IMR-90 (cell line): ENCODE data around the gene KHNYN. TPM values are rescaled to one million over a fixed set of nuclear protein-coding genes. Genes with fewer than 3 reads are reported as not detected.
A peak's percentile ranks its signal among the peaks of the same experiment; 100 is the strongest.

ENCODE experiments used
- ATAC-seq: fragments of 200-7000 bp; cut with Tn5 transposase; 2 replicates; pipeline ENCODE4 v1.9.1; 2020; ENCODE audit warnings: low read depth, mild to moderate bottlenecking, moderate library complexity
- BruUV-seq: library from RNA; stranded (reverse); fragments of 400-500 nt; replicated peaks from 2 replicates; lab custom pipeline; 2021; lab: Mats Ljungman, UMichigan
- CTCF ChIA-PET: fragments of 300-600 bp; formaldehyde crosslinking; extraction: SDS; loops from one replicate; lab custom pipeline; 2021; ENCODE audit warnings: antibody characterized with exemption; lab: Yijun Ruan, JAX
- POLR2A ChIA-PET: fragments of 300-600 bp; sonication (Branson Sonifier 250); formaldehyde crosslinking; loops from one replicate; lab custom pipeline; 2022; ENCODE audit warnings: antibody characterized with exemption; ENCODE audit not compliant: unreplicated experiment; lab: Charles Lee
- DNase-seq: peaks from one replicate; pipeline ENCODE4 v3.0.0; 2013
- H2AFZ ChIP-seq: replicated peaks from 2 replicates; pipeline ENCODE3; 2013; ENCODE audit warnings: low read length, mild to moderate bottlenecking; ENCODE audit not compliant: poor library complexity
- H2AK5ac ChIP-seq: 2 replicates; pipeline ENCODE4 v1.6.1; 2013; ENCODE audit warnings: low read depth, low read length, inconsistent platforms
- H2AK9ac ChIP-seq: replicated peaks from 2 replicates; pipeline ENCODE3; 2013; ENCODE audit warnings: mild to moderate bottlenecking, low read depth, low read length, moderate library complexity; ENCODE audit not compliant: poor library complexity
- H2BK120ac ChIP-seq: 2 replicates; pipeline ENCODE4 v1.6.1; 2013; ENCODE audit warnings: low read depth, low read length, inconsistent platforms
- H2BK15ac ChIP-seq: 3 replicates; pipeline ENCODE4 v1.6.1; 2013; ENCODE audit warnings: low read depth, low read length, inconsistent platforms
- H2BK20ac ChIP-seq: 2 replicates; pipeline ENCODE4 v1.6.1; 2013; ENCODE audit warnings: low read depth, mild to moderate bottlenecking, inconsistent platforms, low read length, moderate library complexity
- H2BK5ac ChIP-seq: 2 replicates; pipeline ENCODE4 v1.6.1; 2013; ENCODE audit warnings: mild to moderate bottlenecking, low read depth, low read length, inconsistent platforms; ENCODE audit not compliant: poor library complexity, severe bottlenecking
- H3K14ac ChIP-seq: replicated peaks from 2 replicates; pipeline ENCODE4 v1.6.1; 2013; ENCODE audit warnings: low read depth, low read length, inconsistent platforms
- H3K18ac ChIP-seq: 2 replicates; pipeline ENCODE4 v1.6.1; 2013; ENCODE audit warnings: low read depth, low read length, control low read depth
- H3K23ac ChIP-seq: 2 replicates; pipeline ENCODE4 v1.6.1; 2013; ENCODE audit warnings: low read depth, low read length, inconsistent platforms
- H3K27ac ChIP-seq: 2 replicates; pipeline ENCODE4 v1.5.1; 2013; ENCODE audit warnings: mild to moderate bottlenecking, control low read depth, low read length; ENCODE audit not compliant: insufficient read depth
- H3K27me3 ChIP-seq: 2 replicates; pipeline ENCODE4 v1.6.1; 2013; ENCODE audit warnings: low read length; ENCODE audit not compliant: control insufficient read depth, insufficient read depth
- H3K36me3 ChIP-seq: 2 replicates; pipeline ENCODE4 v1.6.1; 2013; ENCODE audit warnings: low read length, mixed read lengths; ENCODE audit not compliant: control insufficient read depth, insufficient read depth
- H3K4ac ChIP-seq: 2 replicates; pipeline ENCODE4 v1.6.1; 2013; ENCODE audit warnings: low read depth, low read length, inconsistent platforms
- H3K4me1 ChIP-seq: 2 replicates; pipeline ENCODE4 v1.6.1; 2013; ENCODE audit warnings: low read length, mixed read lengths; ENCODE audit not compliant: control insufficient read depth, insufficient read depth
- H3K4me2 ChIP-seq: 2 replicates; pipeline ENCODE4 v1.6.1; 2013; ENCODE audit warnings: low read depth, mild to moderate bottlenecking, control low read depth, low read length, moderate library complexity
- H3K4me3 ChIP-seq: 2 replicates; pipeline ENCODE4 v1.5.1; 2013; ENCODE audit warnings: low read depth, mild to moderate bottlenecking, control low read depth, low read length, moderate library complexity; ENCODE audit not compliant: insufficient read depth
- H3K56ac ChIP-seq: 2 replicates; pipeline ENCODE4 v1.6.1; 2013; ENCODE audit warnings: low read length, inconsistent platforms; ENCODE audit not compliant: insufficient read depth; ENCODE audit errors: extremely low read depth
- H3K79me1 ChIP-seq, 2 experiments: 2 replicates each; pipeline ENCODE4 v1.6.1; 2013; ENCODE audit warnings: low read length in 2 of 2, inconsistent platforms in 1 of 2, low read depth in 1 of 2
- H3K9ac ChIP-seq: 2 replicates; pipeline ENCODE4 v1.6.1; 2013; ENCODE audit warnings: low read depth, low read length, control low read depth
- H3K9me1 ChIP-seq: 2 replicates; pipeline ENCODE4 v1.6.1; 2013; ENCODE audit warnings: low read length, inconsistent platforms; ENCODE audit not compliant: insufficient read depth
- H3K9me3 ChIP-seq: 2 replicates; pipeline ENCODE4 v1.6.1; 2013; ENCODE audit warnings: low read length; ENCODE audit not compliant: control insufficient read depth, insufficient read depth
- H4K20me1 ChIP-seq: 2 replicates; pipeline ENCODE4 v1.6.1; 2013; ENCODE audit warnings: low read length, inconsistent platforms; ENCODE audit not compliant: insufficient read depth
- H4K5ac ChIP-seq: 2 replicates; pipeline ENCODE4 v1.6.1; 2013; ENCODE audit warnings: mild to moderate bottlenecking, low read depth, low read length, control low read depth
- H4K8ac ChIP-seq, 2 experiments: 2 replicates each; pipeline ENCODE4 v1.6.1; 2013; ENCODE audit warnings: low read depth in 2 of 2, low read length in 2 of 2, control low read depth in 1 of 2, inconsistent platforms in 1 of 2
- H4K91ac ChIP-seq: 2 replicates; pipeline ENCODE4 v1.6.1; 2013; ENCODE audit warnings: low read depth, low read length, inconsistent platforms; ENCODE audit not compliant: insufficient read depth
- FOS ChIP-seq: fragments of 150-350 bp; IDR thresholded peaks from 2 replicates; pipeline ENCODE4 v1.6.1; 2016; ENCODE audit warnings: low read depth, low read length
- NFE2L2 ChIP-seq: fragments of 150-350 bp; IDR thresholded peaks from 2 replicates; pipeline ENCODE4 v1.6.1; 2016; ENCODE audit warnings: low read depth, mild to moderate bottlenecking, low read length
- POLR2A ChIP-seq: IDR thresholded peaks from 2 replicates; pipeline ENCODE4 v1.6.1; 2012; ENCODE audit warnings: mild to moderate bottlenecking, low read depth, low read length
- RCOR1 ChIP-seq: IDR thresholded peaks from 2 replicates; pipeline ENCODE4 v1.6.1; 2012; ENCODE audit warnings: mild to moderate bottlenecking, low read length, improper control_type of control experiment; ENCODE audit not compliant: insufficient replicate concordance
- RFX5 ChIP-seq: IDR thresholded peaks from 2 replicates; pipeline ENCODE4 v1.8.0; 2012; ENCODE audit warnings: low read depth, mild to moderate bottlenecking, low read length, moderate library complexity
- WGBS, 2 experiments: methylation state at CpG; one replicate each; pipeline versions ENCODE4 v1.1.5 to v1.1.7; 2013; ENCODE audit warnings: missing lambda C conversion rate in 2 of 2; ENCODE audit not compliant: insufficient read length in 1 of 2; ENCODE audit errors: extremely low coverage in 2 of 2; 5-methylcytosine and 5-hydroxymethylcytosine counted together
- dilution Hi-C: fragments of 300-500 bp; cut with HindIII; formaldehyde crosslinking; loops from one replicate; pipeline ENCODE4 v1.14.3; 2018; ENCODE audit warnings: low sequenced_read_pairs; ENCODE audit not compliant: unreplicated experiment
- in situ Hi-C: fragments of 300-500 bp; cut with MboI; formaldehyde crosslinking; loops from 3 replicates; pipeline ENCODE4 v1.14.3; 2019; ENCODE audit warnings: low sequenced_read_pairs, inconsistent platforms, mixed read lengths
- intact Hi-C: fragments of 100-400 bp; cut with micrococcal nuclease; formaldehyde crosslinking; loops from 2 replicates; pipeline ENCODE4 v1.10.0; 2022
- polyA plus RNA-seq, 3 experiments: library from polyadenylated mRNA; depleted of rRNA; stranded (reverse); fragments of >200 nt; gene quantifications; 2 replicates each; pipeline ENCODE4 v1.2.3, GENCODE V29; 2012; ENCODE audit warnings: low replicate concordance in 1 of 3
- total RNA-seq: library from RNA; depleted of rRNA; stranded (reverse); fragments of >200 nt; gene quantifications from 2 replicates; pipeline ENCODE4 v1.2.3, GENCODE V29; 2012

Gene KHNYN
- total and polyA plus RNA-seq, 2 of the 4 experiments (the other 2 are of a cell fraction), result 18.9 to 24.4 TPM

DNA sequence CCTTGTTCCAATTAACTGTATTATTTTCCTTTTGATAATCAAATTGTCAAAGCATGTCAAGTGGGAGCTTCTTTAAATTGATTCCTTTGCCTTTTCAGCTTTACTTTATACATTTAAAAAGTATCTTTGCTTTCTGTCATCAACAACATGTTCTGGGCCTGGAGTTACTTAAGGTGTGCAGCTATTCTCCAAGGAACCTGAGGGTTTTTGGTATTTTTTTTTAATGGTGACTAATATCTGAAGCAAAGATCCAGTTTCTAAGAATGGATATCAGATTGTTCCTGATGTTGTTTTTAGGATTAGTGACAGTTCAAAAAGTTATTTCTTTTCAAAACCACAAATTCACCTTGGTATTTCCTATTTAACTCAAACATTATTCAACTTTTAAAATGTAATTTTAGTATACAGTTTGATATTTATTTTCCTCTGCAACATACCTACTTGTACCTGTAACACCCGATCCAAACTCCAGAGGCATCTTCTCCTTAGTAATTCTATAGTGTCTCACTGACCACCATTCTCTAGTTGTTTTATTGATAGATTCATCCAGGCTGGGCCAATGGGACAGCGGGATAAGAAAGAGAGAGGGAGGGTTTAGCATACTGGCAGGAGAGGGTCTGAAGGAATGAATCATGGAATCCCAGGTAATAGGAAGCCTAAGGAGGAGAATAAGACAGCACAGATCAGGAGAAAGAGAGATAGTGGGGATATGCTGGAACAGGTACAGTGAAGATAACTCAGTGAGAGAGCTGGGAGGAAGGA lies 3.4 kb upstream of the KHNYN start (continued):
- TF ChIP-seq FOS (no peak), RCOR1 (no peak)

GRCh38 chr14:24426912-24427536 lies 2.7 kb upstream of the KHNYN start:
- H3K56ac ChIP-seq, result no peak overlapping the region
- H4K20me1 ChIP-seq, result peaks cover 11% of the 10 kb centered on the region
- H3K9me3 ChIP-seq, result no peaks in the 10 kb centered on the region
- no peak for DNase-seq
- H3K27me3 ChIP-seq, result peaks cover 10% of the 10 kb centered on the region
- H3K4me2 ChIP-seq, result no peak overlapping the region
- H2AFZ ChIP-seq, result no peak overlapping the region
- peaks cover 5% of the 10 kb centered on the region for H3K9me1 ChIP-seq
- H3K23ac ChIP-seq, result no peak overlapping the region
- no peak overlapping the region for H2BK15ac ChIP-seq
- CTCF ChIA-PET, result no interaction called here
- WGBS, 2 experiments, result 67% methylated on average over 3 of the region's 8 CpGs; no CpG with 5 or more reads in 1 of the 2 experiments
- no peak overlapping the region for H3K4me3 ChIP-seq
- no peak overlapping the region for H4K5ac ChIP-seq
- no peak overlapping the region for H4K91ac ChIP-seq
- H2BK5ac ChIP-seq, result no peak overlapping the region
- peak overlapping the region; percentile 9 for H2AK9ac ChIP-seq
- peak overlapping the region; percentile 28; the same call in 1 of the 2 replicates for H2AK5ac ChIP-seq
- no peak for TF ChIP-seq POLR2A
- TF ChIP-seq NFE2L2, result no peak
- no peak for TF ChIP-seq RFX5
- no peak for ATAC-seq
- dilution Hi-C loops (no loop called here), intact Hi-C loops (no loop called here), in situ Hi-C loops (loop anchor here (25.0 kb wide), 1 partner anchor 1115 kb away; the partner anchor contains the start of genes BCL2L2, PABPN1 and PPP1R3E)
- H3K79me1 ChIP-seq, result peaks cover 7 to 27% of the 10 kb centered on the region in 2 experiments; a peak in 3 of 4 replicates
- peaks cover 13% of the 10 kb centered on the region; the same call in 1 of the 2 replicates for H3K4me1 ChIP-seq
- POLR2A ChIA-PET, result no interaction called here
- H3K27ac ChIP-seq, result no peak overlapping the region
- no peak overlapping the region for H3K18ac ChIP-seq
- H3K9ac ChIP-seq, result no peak overlapping the region
- H3K14ac ChIP-seq, result no peak overlapping the region
- BruUV-seq, result no TSS peak
- 0 out of 2 replicates have a peak overlapping the region, but pooled peaks have one; percentile 47 for H2BK20ac ChIP-seq
- peaks cover 4% of the 10 kb centered on the region; the same call in 1 of the 2 replicates for H3K36me3 ChIP-seq
- no peak overlapping the region for H4K8ac ChIP-seq
- H3K4ac ChIP-seq, result 0 out of 2 replicates have a peak overlapping the region, but pooled peaks have one; percentile 15
- no peak overlapping the region for H2BK120ac ChIP-seq
